Fibroblast of pulmonary artery (primary cell): ENCODE data around the gene RUSC2.
A peak's percentile ranks its signal among the peaks of the same experiment; 100 is the strongest.

ENCODE experiments used
- DNase-seq: peaks from one replicate; pipeline ENCODE4 v3.0.0-alpha.2; 2010; ENCODE audit warnings: low read depth
- H3K4me3 ChIP-seq: replicated peaks from 2 replicates; pipeline ENCODE4 v1.5.1; 2011; ENCODE audit warnings: low read depth, mild to moderate bottlenecking, control low read depth, low read length, moderate library complexity
- CTCF ChIP-seq: IDR thresholded peaks from 2 replicates; pipeline ENCODE4 v1.5.1; 2011; ENCODE audit warnings: mild to moderate bottlenecking, control low read depth, low read length, inconsistent platforms; ENCODE audit errors: missing control alignments

The RUSC2 gene

GRCh38 chr9:35489313-35490154 is at the start of gene RUSC2:
RUSC2 (plus strand) TSS chr9:35490111; CDS start chr9:35546522, 56,411 bp downstream.
- peak; percentile 94 for DNase-seq
- peak within 1 kb of the TSS; percentile 91 for H3K4me3 ChIP-seq
- peak; percentile 29 for TF ChIP-seq CTCF

GRCh38 chr9:35446012-35446411 is 43.9 kb upstream of the RUSC2 start:
- no peak overlapping the region for H3K4me3 ChIP-seq
- DNase-seq, result no peak
- TF ChIP-seq CTCF, result no peak

- peak; percentile 25 for DNase-seq
- no peak overlapping the region for H3K4me3 ChIP-seq
- TF ChIP-seq CTCF, result no peak
Observed at GRCh38 chr9:35448496-35448895, 41.4 kb upstream of the RUSC2 start.

- no peak for DNase-seq
- no peak overlapping the region for H3K4me3 ChIP-seq
- peak; percentile 30 for TF ChIP-seq CTCF
Observed at GRCh38 chr9:35452481-35452880, 37.4 kb upstream of the RUSC2 start.

GRCh38 chr9:35453786-35454185 is 36.1 kb upstream of the RUSC2 start:
- no peak overlapping the region for H3K4me3 ChIP-seq
- no peak for TF ChIP-seq CTCF

GRCh38 chr9:35464141-35465025 is 25.5 kb upstream of the RUSC2 start:
- no peak overlapping the region for H3K4me3 ChIP-seq
- TF ChIP-seq CTCF, result no peak
- peak; percentile 58 for DNase-seq

More at GRCh38 chr9:35453786-35454185, 36.1 kb upstream of the RUSC2 start:
- DNase-seq, result no peak
